GM19452 (cell line): ENCODE results near the gene IGFBPL1.
A peak's percentile ranks its signal among the peaks of the same experiment; 100 is the strongest.
"Not testable (repeated sequence)": the region's sequence is repeated elsewhere in the genome, so short reads cannot be mapped to it uniquely, and the experiment has no call there.

ENCODE experiments used
- ATAC-seq: cut with Tn5 transposase; IDR thresholded peaks from one replicate; pipeline ENCODE4 v1.9.1; 2021; ENCODE audit not compliant: unreplicated experiment

The IGFBPL1 gene

DNA sequence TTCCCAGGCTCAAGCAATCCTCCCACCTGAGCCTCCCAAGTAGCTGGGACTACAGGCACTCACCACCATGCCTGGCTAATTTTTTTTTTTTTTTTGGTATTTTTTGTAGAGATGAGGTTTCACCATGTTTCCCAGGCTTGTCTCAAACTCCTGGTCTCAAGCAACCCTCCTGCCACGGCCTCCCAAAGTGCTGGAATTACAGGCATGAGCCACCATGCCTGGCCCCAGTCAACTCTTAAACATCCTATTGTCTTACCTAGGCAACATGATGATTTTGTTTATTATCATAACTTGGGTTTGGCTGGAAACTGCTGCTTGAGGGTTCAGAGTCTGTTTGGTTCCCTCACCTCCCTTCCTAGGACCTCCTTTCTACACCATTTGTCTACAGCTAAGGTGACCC lies 25.1 kb downstream of the IGFBPL1 start:
- ATAC-seq: not testable (repeated sequence)

DNA sequence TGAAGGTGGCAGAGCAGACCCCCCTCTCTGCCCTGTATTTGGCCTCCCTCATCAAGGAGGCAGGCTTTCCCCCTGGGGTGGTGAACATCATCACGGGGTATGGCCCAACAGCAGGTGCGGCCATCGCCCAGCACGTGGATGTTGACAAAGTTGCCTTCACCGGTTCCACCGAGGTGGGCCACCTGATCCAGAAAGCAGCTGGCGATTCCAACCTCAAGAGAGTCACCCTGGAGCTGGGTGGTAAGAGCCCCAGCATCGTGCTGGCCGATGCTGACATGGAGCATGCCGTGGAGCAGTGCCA lies 27.9 kb downstream of the IGFBPL1 start:
- no peak for ATAC-seq

- no peak for ATAC-seq
Observed at GRCh38 chr9:38395653-38396370, 28.4 kb downstream of the IGFBPL1 start.

GRCh38 chr9:38394416-38394815 lies 29.8 kb downstream of the IGFBPL1 start:
- ATAC-seq: no peak

GRCh38 chr9:38393128-38393796 lies 31.0 kb downstream of the IGFBPL1 start:
- ATAC-seq: no peak

DNA sequence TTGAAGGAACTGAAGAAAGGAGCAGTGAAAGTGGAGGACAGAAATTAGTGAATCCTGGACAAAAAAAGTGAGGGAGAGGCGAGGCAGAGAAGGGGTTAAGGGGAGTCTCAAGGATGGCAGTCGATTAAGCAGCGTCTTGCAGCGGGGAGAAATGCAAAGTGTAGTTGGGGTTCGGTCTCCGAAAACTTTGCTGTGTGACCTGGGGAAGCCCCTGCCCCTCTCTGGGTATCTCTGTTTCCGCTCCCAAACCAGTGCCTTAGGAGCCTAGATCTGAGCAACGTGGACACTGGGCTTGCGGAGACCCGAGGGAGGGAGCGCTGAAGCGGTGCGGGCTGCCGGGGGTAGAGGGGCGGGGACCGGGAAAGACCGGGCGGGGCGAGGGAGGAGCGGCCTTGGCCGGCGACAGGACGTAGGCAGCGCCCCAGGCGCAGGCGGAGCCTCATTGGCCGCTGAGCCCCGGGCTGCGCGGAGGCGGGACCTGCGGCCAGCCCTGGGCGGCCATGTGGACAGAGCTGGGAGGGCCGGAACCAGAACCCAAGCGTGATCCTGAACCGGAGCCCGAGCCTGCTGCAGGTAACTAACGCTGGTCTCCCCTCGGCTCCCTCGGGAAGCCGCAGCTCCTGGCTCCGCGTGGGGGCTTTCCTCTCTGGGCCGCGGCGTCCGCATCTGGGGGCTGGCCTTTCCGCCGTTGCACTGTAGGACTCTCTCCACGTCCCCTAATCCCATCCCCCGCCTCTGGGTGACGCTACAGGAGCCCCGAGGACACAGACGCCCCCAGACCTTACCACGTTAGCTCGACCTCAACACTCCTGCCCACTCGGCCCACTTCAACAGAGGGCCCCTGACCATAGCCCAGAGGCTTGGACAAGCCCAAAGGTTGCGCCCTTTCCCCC lies 31.8 kb downstream of the IGFBPL1 start, which contains the start of gene ALDH1B1:
TSS of gene ALDH1B1 (plus strand) at position 468 of the 893 bp plus-strand sequence. CDS start 3,047 bp downstream, outside the sequence.
- peak; percentile 99 for ATAC-seq

DNA sequence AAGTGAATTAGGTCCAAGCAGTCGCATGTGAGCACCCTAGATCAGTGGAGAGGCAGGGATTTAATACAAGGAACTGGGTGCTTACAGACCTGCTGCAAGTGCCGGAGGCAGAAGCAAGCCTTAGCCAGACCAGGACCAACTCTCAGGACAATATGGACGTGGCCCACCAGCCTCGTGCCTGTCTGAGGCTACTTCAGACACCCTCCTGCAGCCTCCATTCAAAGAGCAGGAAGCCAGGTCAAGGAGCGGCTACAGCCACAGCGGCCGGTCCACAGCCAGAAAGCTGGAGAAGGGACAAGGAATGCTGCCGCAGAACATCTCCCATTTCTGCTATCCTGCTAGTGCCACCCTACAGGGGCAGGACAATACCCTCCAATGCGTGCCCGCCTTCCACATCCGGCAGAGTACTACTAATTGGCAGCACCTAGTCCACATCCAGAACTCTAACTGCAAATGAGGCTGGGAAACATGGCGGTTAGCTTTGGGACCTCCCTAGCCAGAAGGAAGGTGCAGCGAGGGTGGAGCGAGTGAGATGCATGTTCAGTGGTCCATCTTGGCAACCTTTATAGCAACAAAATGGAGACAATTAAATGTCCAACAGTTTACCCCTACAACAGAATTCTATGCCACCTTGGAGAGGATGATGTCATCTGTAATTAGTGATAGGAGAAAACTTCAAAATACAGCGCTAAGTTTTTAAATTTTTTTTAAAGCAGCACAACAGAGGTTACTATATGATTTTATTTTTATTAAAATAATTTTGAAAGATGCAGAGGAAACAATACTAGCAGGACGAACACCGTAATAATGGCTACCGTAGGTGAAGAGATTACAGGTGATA lies 32.8 kb downstream of the IGFBPL1 start:
- no peak for ATAC-seq

DNA sequence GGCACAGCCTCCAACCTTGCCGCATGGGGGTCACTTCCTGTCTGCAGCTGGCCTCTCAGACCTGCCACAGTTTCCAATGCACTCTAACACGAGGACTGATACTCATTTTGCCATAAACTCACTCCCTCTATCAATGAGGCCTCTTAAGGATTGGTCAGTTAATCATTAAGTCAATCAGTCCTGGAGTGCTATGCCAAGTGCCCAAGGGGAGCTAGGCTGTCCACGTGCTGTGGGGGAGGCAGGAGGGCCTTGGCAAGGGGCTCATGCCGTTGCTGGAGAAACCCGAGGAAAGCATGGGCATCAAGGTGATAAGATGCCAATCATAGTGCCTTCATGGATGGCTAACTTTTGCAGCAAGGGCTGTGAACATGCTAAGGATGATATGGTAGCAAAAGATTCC lies 33.4 kb downstream of the IGFBPL1 start:
- no peak for ATAC-seq

- no peak for ATAC-seq
Observed at GRCh38 chr9:38390442-38390841, 33.8 kb downstream of the IGFBPL1 start.

DNA sequence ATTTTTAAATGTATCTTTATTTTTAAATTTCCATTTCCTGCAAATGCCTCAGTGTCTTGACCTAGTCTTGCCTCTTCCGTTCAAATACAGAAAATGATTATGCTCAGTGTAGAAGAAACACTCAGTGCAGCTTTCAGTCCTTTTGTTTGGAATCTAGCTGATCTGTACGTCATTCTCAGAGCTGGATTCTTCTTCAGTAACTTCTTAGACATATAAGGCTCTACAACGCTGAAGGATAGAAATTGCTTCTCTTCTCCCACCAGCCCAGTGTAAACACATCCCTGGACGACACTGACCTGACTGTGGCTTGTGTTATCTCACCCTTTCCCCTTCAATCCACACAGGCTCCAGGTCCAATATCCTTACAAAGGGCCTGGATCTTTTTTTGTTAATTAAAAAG lies 34.9 kb downstream of the IGFBPL1 start:
- ATAC-seq: no peak

DNA sequence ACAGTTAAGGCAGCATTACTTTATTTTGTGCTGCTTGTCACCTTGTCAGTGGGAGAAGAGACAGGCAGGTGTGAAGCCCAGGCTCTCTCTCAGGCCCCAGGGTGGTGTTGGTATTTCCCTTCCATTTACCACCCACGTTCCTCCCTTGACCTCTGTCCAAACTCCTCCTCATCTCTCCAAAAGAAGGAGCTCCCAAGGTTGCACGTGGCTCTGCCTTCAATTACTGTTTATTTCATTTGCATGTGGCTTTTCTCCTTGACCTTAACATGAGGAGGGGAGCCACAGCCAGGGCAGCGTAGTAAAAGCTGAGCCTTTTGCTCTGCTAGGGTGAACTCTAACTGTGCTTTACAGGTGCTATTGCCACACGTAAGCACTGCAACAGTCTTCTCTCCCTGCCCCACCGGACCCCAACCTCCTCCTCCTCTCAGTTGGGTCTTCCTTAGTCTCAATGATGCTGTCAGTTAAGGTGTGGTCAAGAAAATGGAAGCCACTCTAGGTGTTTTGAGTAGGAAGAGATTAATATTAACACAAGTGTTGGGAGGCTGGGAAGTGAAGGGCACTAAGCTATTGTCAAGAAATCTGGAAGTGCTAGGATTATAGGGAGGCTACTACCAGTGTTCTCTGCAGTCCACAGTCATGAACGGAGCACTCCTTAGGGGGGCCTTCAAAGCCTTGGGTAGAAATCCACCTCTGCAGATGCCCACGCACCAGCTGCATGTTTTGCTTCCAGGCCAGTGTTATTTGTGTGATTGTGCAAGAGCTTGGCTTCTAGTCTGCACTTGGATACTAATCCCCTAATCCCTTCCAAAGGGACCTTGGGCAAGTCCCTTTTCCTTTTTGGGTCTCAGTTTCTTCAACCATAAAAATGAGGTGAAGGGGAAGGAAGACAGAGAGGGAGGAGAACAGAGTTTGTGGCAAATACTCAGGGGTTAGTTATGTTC lies 35.7 kb downstream of the IGFBPL1 start:
- ATAC-seq: no peak

DNA sequence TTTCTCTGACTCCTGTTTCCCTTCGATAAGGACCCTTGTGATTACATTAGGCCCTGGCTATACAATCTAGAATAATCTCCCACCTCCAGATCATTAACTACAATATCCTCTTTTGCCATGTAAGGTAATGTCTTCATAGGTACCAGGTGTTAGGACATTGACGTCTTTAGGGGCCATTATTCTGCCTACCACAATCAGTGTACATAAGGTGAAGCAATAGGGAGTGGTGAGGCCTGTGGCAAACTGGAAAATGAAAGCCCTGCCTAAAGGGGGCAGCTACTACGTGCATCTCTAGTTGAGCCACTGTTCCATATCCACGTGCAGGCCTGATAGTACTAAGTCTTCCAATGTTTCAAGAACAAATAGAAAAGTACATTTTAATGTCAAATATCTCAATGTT lies 36.5 kb downstream of the IGFBPL1 start:
- no peak for ATAC-seq

DNA sequence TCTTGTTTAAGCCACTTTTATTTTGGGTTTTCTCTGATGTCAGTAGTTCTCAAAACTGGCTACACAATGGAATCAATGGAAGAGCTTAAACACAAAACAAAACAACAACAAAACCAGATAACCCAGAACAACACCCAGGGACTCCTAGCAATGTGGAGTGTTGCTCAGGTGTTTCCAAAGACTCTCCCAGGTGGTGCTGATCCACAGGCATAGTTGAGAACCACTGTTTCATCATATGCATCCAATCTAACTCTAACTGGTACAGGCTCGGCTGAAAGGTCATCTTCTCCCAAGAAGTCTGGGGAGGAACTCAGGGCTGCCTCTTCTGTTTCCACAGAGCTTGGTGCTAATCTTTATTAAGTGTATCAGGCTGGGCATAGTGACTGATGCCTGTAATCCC lies 37.2 kb downstream of the IGFBPL1 start:
- ATAC-seq: no peak

DNA sequence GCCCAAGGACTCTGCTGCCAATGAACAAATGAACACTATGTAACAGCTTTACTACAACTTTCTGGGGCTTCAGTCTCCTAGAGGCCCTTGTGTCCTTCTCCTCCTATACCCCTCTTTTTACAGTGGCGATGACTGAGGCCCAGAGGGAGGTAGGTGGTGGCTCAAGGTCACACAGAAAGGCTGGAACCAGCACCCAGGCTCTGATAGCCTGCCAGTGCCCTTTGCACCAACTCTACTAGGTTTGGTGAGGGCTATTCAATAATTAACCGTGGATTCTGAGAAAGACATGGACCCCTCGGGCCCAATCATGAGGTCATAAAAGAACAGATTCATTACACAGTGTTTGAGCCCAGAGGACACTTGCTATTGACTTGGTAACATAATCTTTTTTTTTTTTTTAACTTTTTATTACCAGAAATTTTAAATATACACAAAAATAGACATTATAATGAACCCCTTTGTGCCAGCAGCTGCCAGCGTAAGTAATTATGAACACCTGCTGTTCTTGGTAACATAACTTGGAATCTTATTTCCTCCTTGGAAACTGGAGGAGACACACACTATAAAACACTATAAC lies 37.8 kb downstream of the IGFBPL1 start:
- no peak for ATAC-seq

DNA sequence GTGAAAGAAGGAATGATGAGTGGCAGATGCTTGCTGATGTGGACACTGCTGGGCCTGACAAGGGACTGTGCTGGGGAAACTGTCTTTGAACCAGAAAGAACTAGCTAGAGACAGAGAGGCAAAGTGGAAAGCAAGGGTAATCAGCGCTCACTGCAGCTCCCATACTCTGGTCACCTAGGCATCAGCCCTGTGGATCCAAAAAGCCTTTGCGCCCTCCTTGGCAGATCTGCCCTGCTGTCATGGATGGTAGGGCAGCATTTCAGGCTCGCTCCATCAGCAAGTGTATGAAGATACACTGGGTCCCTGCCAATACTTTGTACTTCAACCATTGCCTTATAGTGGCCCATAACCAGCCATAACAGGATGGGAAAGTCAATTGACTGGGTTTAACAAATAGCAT lies 38.4 kb downstream of the IGFBPL1 start:
- ATAC-seq: no peak

GRCh38 chr9:38384990-38385848 lies 39.0 kb downstream of the IGFBPL1 start:
- no peak for ATAC-seq

DNA sequence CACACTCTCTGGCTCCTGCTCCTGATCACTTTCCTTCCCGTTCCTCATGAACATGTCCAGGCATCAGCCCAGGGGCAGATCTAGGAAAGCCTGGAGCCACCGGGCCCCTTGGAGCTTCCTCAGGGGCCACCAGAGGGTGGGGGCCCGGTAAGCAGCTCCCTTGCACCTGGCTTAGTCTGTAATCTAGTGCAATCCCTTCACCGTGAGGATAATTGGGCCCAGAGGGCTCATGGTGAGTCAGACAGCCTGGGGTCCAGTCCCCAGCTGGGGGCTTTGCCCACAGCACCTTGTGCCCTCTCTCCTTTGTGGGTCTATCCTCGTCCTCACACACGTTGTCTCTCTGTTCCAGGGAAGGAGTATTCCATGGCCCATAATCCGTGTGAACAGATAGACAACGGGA lies 42.1 kb downstream of the IGFBPL1 start:
- no peak for ATAC-seq

- ATAC-seq: no peak
Observed at GRCh38 chr9:38380872-38381534, 43.3 kb downstream of the IGFBPL1 start.
